Neural cell (in vitro differentiated cells): ENCODE results near the gene EGR4. TPM values are rescaled to one million over a fixed set of nuclear protein-coding genes. Genes with fewer than 3 reads are reported as not detected.

Experiments
- H2AFZ ChIP-seq: fragments of 200-600, 300-800 bp; sonication (generic), shearing (Covaris generic); 2 replicates; pipeline ENCODE4 v1.6.0; 2014; ENCODE audit warnings: low read depth, mild to moderate bottlenecking, antibody characterized with exemption, low read length, moderate library complexity
- H3F3A ChIP-seq: fragments of 200-600 bp; shearing (Covaris generic); 2 replicates; pipeline ENCODE4 v1.6.1; 2016; ENCODE audit warnings: mild to moderate bottlenecking, moderate library complexity, mixed read lengths, antibody characterized with exemption, low read length; ENCODE audit not compliant: insufficient read depth, poor library complexity, severe bottlenecking
- H3K27ac ChIP-seq: fragments of 200-600, 300-800 bp; sonication (generic), shearing (Covaris generic); 2 replicates; pipeline ENCODE4 v1.5.1; 2014; ENCODE audit warnings: mild to moderate bottlenecking, low read length, moderate library complexity
- H3K27me3 ChIP-seq: fragments of 300-800, 200-600 bp; sonication (generic), shearing (Covaris generic); 2 replicates; pipeline ENCODE4 v1.6.0; 2014; ENCODE audit warnings: mild to moderate bottlenecking, low read depth, low read length, moderate library complexity; ENCODE audit not compliant: insufficient read depth
- H3K36me3 ChIP-seq: fragments of 300-800, 200-600 bp; sonication (generic), shearing (Covaris generic); 2 replicates; pipeline ENCODE4 v1.5.1; 2014; ENCODE audit warnings: mild to moderate bottlenecking, antibody characterized with exemption, low read length, moderate library complexity; ENCODE audit not compliant: insufficient read depth
- H3K4me2 ChIP-seq: fragments of 300-800, 200-600 bp; sonication (generic), shearing (Covaris generic); 2 replicates; pipeline ENCODE4 v1.6.0; 2014; ENCODE audit warnings: mild to moderate bottlenecking, low read length
- H3K4me3 ChIP-seq: fragments of 300-800, 200-600 bp; sonication (generic), shearing (Covaris generic); 2 replicates; pipeline ENCODE4 v1.5.1; 2014; ENCODE audit warnings: mild to moderate bottlenecking, low read length, moderate library complexity
- H3K79me2 ChIP-seq: fragments of 200-600 bp; shearing (Covaris generic); replicated peaks from 2 replicates; pipeline ENCODE4 v1.6.0; 2014; ENCODE audit warnings: mild to moderate bottlenecking, low read length, moderate library complexity; ENCODE audit not compliant: insufficient read depth
- H3K9ac ChIP-seq: fragments of 300-800, 200-600 bp; sonication (generic), shearing (Covaris generic); 2 replicates; pipeline ENCODE4 v1.6.1; 2016; ENCODE audit warnings: mild to moderate bottlenecking, low read length, mixed read lengths
- H3K9me2 ChIP-seq: fragments of 200-600 bp; shearing (Covaris generic); 2 replicates; pipeline ENCODE4 v1.6.1; 2016; ENCODE audit warnings: mild to moderate bottlenecking, low read length, mixed read lengths; ENCODE audit not compliant: insufficient read depth
- H3K9me3 ChIP-seq: fragments of 200-600, 300-800 bp; sonication (generic), shearing (Covaris generic); 2 replicates; pipeline ENCODE4 v1.6.1; 2016; ENCODE audit warnings: mild to moderate bottlenecking, mixed run types, low read length, moderate library complexity, mixed read lengths
- H4K20me1 ChIP-seq: fragments of 200-600 bp; shearing (Covaris generic); 2 replicates; pipeline ENCODE4 v1.6.1; 2016; ENCODE audit warnings: mild to moderate bottlenecking, mixed run types; ENCODE audit not compliant: insufficient read depth
- CTCF ChIP-seq: fragments of 450-650 bp; IDR thresholded peaks from 2 replicates; pipeline ENCODE4 v1.5.1; 2014; ENCODE audit warnings: antibody characterized with exemption, mild to moderate bottlenecking, moderate library complexity; ENCODE audit not compliant: poor library complexity, severe bottlenecking
- EP300 ChIP-seq: fragments of 450-650 bp; conservative IDR thresholded peaks from 2 replicates; pipeline ENCODE4 v1.6.1; 2014; ENCODE audit warnings: antibody characterized with exemption, mild to moderate bottlenecking, moderate library complexity; ENCODE audit not compliant: poor library complexity, severe bottlenecking
- EZH2 ChIP-seq: fragments of 200-600, 300-800 bp; shearing (Covaris generic), sonication (generic); IDR thresholded peaks from 2 replicates; pipeline ENCODE4 v1.6.1; 2014; ENCODE audit warnings: antibody characterized with exemption, low read length, borderline replicate concordance, mild to moderate bottlenecking; ENCODE audit not compliant: insufficient read depth, poor library complexity, severe bottlenecking
- MXI1 ChIP-seq: fragments of 450-650 bp; conservative IDR thresholded peaks from 2 replicates; pipeline ENCODE4 v1.6.1; 2014; ENCODE audit warnings: antibody characterized with exemption, mild to moderate bottlenecking; ENCODE audit not compliant: poor library complexity, severe bottlenecking
- POLR2AphosphoS5 ChIP-seq: IDR thresholded peaks from 2 replicates; pipeline ENCODE4 v1.6.1; 2012
- RAD21 ChIP-seq: fragments of 450-650 bp; conservative IDR thresholded peaks from 2 replicates; pipeline ENCODE4 v1.6.1; 2014; ENCODE audit warnings: antibody characterized with exemption, mild to moderate bottlenecking, moderate library complexity
- REST ChIP-seq: IDR thresholded peaks from 2 replicates; pipeline ENCODE4 v1.6.1; 2012; ENCODE audit warnings: borderline replicate concordance
- SMC3 ChIP-seq: fragments of 450-650 bp; conservative IDR thresholded peaks from 2 replicates; pipeline ENCODE4 v1.6.1; 2014; ENCODE audit warnings: antibody characterized with exemption, mild to moderate bottlenecking, moderate library complexity; ENCODE audit not compliant: poor library complexity
- TAF1 ChIP-seq: IDR thresholded peaks from 2 replicates; pipeline ENCODE4 v1.6.1; 2012; ENCODE audit warnings: low read depth
- polyA plus RNA-seq: library from polyadenylated mRNA; depleted of rRNA; stranded (reverse); fragments of >200 nt; gene quantifications from 2 replicates; pipeline ENCODE4 v1.2.3, GENCODE V29; 2014

The EGR4 gene
- polyA plus RNA-seq, 1 donor from 2014 or later = not detected

DNA sequence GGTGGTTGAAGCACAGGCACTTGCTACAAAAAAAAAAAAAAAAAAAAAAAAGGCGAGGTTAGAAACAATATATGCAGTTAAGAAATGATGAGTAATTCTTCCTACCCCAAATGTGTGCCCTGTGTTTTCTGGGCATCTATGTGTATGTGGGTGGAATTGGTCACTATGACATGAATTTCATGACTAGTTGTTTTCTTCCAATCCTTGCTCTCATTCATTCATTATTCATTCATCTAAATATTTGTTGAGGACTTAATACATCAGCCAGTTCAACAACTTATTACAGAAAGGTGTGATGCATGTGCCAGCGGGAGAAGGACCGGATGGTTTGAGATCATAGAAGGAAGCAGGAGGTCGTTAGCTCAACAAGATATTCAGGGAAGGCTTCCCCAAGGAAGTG, 8.3 kb upstream of the EGR4 start:
- Histone ChIP-seq H3K9me2 (no peaks in the 10 kb centered on the region), H3K27ac (no peak overlapping the region), H3K9me3 (no peaks in the 10 kb centered on the region), H2AFZ (no peak overlapping the region), H3K27me3 (no peaks in the 10 kb centered on the region), H3K79me2 (no peaks in the 10 kb centered on the region), H3K4me3 (no peak overlapping the region), H4K20me1 (no peaks in the 10 kb centered on the region), H3K4me2 (no peak overlapping the region), H3K9ac (no peak overlapping the region), H3F3A (peaks cover 3% of the 10 kb centered on the region), H3K36me3 (no peaks in the 10 kb centered on the region)
- no peak for TF ChIP-seq SMC3
- no peak for TF ChIP-seq EP300
- TF ChIP-seq CTCF = no peak
- no peak for TF ChIP-seq RAD21
- no peak for TF ChIP-seq REST
- TF ChIP-seq EZH2 = no peak
- no peak for TF ChIP-seq MXI1
- no peak for TF ChIP-seq POLR2AphosphoS5
- TF ChIP-seq TAF1 = no peak

DNA sequence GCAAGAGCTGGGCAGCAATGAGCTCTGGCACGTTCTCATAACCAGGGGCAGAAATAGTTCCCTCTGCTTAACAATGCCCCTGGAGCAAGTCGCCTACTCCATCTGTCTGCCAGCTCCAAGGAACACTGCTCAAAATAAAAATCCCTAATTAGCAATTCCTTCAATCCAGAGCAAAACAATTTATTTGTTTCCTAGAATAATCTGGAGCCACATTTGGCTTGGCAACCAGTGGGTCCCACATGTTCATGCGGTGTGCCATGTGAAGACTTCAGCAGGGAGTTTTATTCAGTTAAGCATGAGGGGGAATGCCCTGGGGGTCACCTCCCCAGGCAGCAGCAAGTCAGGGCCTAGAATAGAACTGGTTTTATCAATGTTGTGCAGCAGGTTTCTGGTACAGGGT, 7.6 kb upstream of the EGR4 start:
- H3K27me3 ChIP-seq = peaks cover under 1% of the 10 kb centered on the region
- no peak overlapping the region for H2AFZ ChIP-seq
- H3K4me2 ChIP-seq = no peak overlapping the region
- H3K27ac ChIP-seq = no peak overlapping the region
- H4K20me1 ChIP-seq = no peaks in the 10 kb centered on the region
- H3K9me3 ChIP-seq = no peaks in the 10 kb centered on the region
- peaks cover 8% of the 10 kb centered on the region for H3F3A ChIP-seq
- no peaks in the 10 kb centered on the region for H3K9me2 ChIP-seq
- no peak overlapping the region for H3K4me3 ChIP-seq
- no peaks in the 10 kb centered on the region for H3K79me2 ChIP-seq
- no peak for TF ChIP-seq RAD21
- no peak for TF ChIP-seq TAF1
- no peak for TF ChIP-seq POLR2AphosphoS5
- no peak for TF ChIP-seq CTCF
- no peak for TF ChIP-seq EP300
- no peak for TF ChIP-seq EZH2
- no peak for TF ChIP-seq REST
- TF ChIP-seq MXI1 = no peak
- TF ChIP-seq SMC3 = no peak
- no peak overlapping the region for H3K9ac ChIP-seq
- no peaks in the 10 kb centered on the region for H3K36me3 ChIP-seq
